Heart left ventricle (tissue), 16 donors: Measurements from ENCODE around the gene KCNMA1. TPM values are rescaled to one million over a fixed set of nuclear protein-coding genes. Genes with fewer than 3 reads are reported as not detected.

Source experiments
- ATAC-seq, 4 donors: fragments of 200-7000 bp; cut with Tn5 transposase; one replicate each; pipeline ENCODE4 v1.9.1; 2020 to 2022; ENCODE audit warnings: moderate library complexity in 4 of 4, mild to moderate bottlenecking in 3 of 4, moderate number of reproducible peaks in 1 of 4
- DNase-seq, 5 donors: peaks; one replicate each; pipeline ENCODE4 v3.0.0-alpha.2; 2020
- H3K27ac ChIP-seq, 12 donors: fragments of 200-600 bp; sonication (generic) in 4 of 12; one replicate each; pipeline versions ENCODE4 v1.5.0 to v1.8.0; 2016 to 2022; ENCODE audit warnings: mild to moderate bottlenecking in 2 of 12
- H3K27me3 ChIP-seq, 9 donors: fragments of 200-600 bp; sonication (generic) in 2 of 9; one replicate each; pipeline versions ENCODE4 v1.5.1 to v1.8.0; 2016 to 2022; ENCODE audit warnings: mild to moderate bottlenecking in 3 of 9
- H3K36me3 ChIP-seq, 9 donors: fragments of 200-600 bp; sonication (generic) in 2 of 9; one replicate each; pipeline versions ENCODE4 v1.5.0 to v1.8.0; 2018 to 2022; ENCODE audit warnings: mild to moderate bottlenecking in 2 of 9
- H3K4me1 ChIP-seq, 12 donors: fragments of 200-600 bp; sonication (generic) in 4 of 12; one replicate each; pipeline versions ENCODE4 v1.5.0 to v1.8.0; 2016 to 2022; ENCODE audit warnings: mild to moderate bottlenecking in 3 of 12
- H3K4me3 ChIP-seq, 12 donors: fragments of 200-600 bp; sonication (generic) in 4 of 12; one replicate each; pipeline versions ENCODE4 v1.5.0 to v1.8.0; 2017 to 2022; ENCODE audit warnings: mild to moderate bottlenecking in 9 of 12, moderate library complexity in 4 of 12
- H3K9me3 ChIP-seq, 12 donors: fragments of 200-600 bp; sonication (generic) in 4 of 12; one replicate each; pipeline versions ENCODE4 v1.5.0 to v1.8.0; 2016 to 2022; ENCODE audit warnings: mild to moderate bottlenecking in 1 of 12
- CTCF ChIP-seq, 12 donors: fragments of 200-600 bp; sonication (generic) in 4 of 12; IDR thresholded peaks; one replicate each; pipeline versions ENCODE4 v1.5.0 to v1.8.0; 2018 to 2022; ENCODE audit warnings: antibody characterized with exemption in 12 of 12, mild to moderate bottlenecking in 5 of 12
- POLR2A ChIP-seq, 2 donors: fragments of 450-650 bp; IDR thresholded peaks; one replicate each; pipeline ENCODE4 v1.6.1; 2017; ENCODE audit warnings: antibody characterized with exemption in 2 of 2, mild to moderate bottlenecking in 2 of 2, moderate library complexity in 2 of 2
- WGBS, 4 donors: extraction: QIAGEN DNeasy Blood & Tissue Kit in 2 of 4; methylation state at CpG; one replicate each; pipeline versions ENCODE4 v1.1.5 to v1.1.7; 2013 to 2018; 5-methylcytosine and 5-hydroxymethylcytosine counted together
- intact Hi-C, 10 donors: fragments of 100-400 bp; cut with DNase I; formaldehyde crosslinking; loops; one replicate each; pipeline versions ENCODE4 v1.11.1 to v1.14.2; 2022
- polyA plus RNA-seq, 2 donors: library from polyadenylated mRNA; stranded (reverse); fragments of 200-250 nt; gene quantifications; one replicate each; pipeline ENCODE4 v1.2.3, GENCODE V29; 2013
- total RNA-seq, 9 donors: library from RNA; depleted of rRNA in 2 of 9; stranded (reverse); fragments of >200 nt in 2 of 9; fragmentation: NEBNext Ultra II Directional in 3 of 9; extraction: Animal tissue kit (Norgen Biotek cat#: 25700) in 3 of 9; gene quantifications; one replicate each; pipeline versions ENCODE4 v1.1.0 to v1.2.4, GENCODE V29; 2016 to 2023
- donor health status: ischemic (EF 13 %, LVEDD 7.1; RV severe dilation, severe dysfunction).
- donor health status: healthy with polysubstance abuse.
- donor health status: DM: no; HTN: yes; CAD: no.
- donor health status: DM: no; HTN: no; CAD: no.
- donor health status: ischemic (EF 25% LVEDD 6.9; RV normal size, moderate dysfunction).
- donor health status: ischemic (EF 25% LVEDD 5.7; RV mildly dilated, moderate dysfunction).
- donor health status: healthy.
- donor health status: DM: yes; HTN: yes; CAD: no.
- donor health status: ischemic (EF 35%, LVEDD 5.7; RV mildly dilated, moderate dysfunction).
- donor health status: nonischemic (EF 11% LVEDD 7.7; RV severe dilation, severe dysfunction).
- donor health status: DM: yes; HTN: yes; CAD: no.
- donor health status: PGD.
- donor health status: ischemic (EF 29% LVEDD 5.4; RV normal size, mild dysfunction).
- donor health status: nonischemic (EF 23%, LVEDD 6.1; RV moderate dilation, normal function).

The KCNMA1 gene
- total and polyA plus RNA-seq, 11 donors = 0.39 to 8.7 (median 1.7) TPM

- intact Hi-C loops = no loop called here
- Histone ChIP-seq H3K4me3 (no peak overlapping the region), H3K36me3 (no peaks in the 10 kb centered on the region), H3K9me3 (no peaks in the 10 kb centered on the region), H3K4me1 (peaks cover 0 to 9% (median 2%) of the 10 kb centered on the region in 12 donors), H3K27ac (peak overlapping the region in 1 of 12 donors; percentile 71), H3K27me3 (peaks cover 0 to 28% (median 0%) of the 10 kb centered on the region in 9 donors)
- DNase-seq = no peak
- ATAC-seq = no peak
- WGBS, 4 donors = 39 to 59% (median 43%) methylated on average over 6 of the region's 6 CpGs
- TF ChIP-seq POLR2A (IDR thresholded peaks at IDR 0.05) = no peak
- TF ChIP-seq CTCF (IDR thresholded peaks at IDR 0.05) = no peak
Measured at GRCh38 chr10:77290528-77291155, 347.0 kb downstream of the KCNMA1 start.

GRCh38 chr10:77289790-77290189 is 347.8 kb downstream of the KCNMA1 start:
- Histone ChIP-seq H3K36me3 (no peaks in the 10 kb centered on the region), H3K4me3 (no peak overlapping the region), H3K4me1 (peaks cover 0 to 9% (median 2%) of the 10 kb centered on the region in 12 donors), H3K27ac (peak overlapping the region in 1 of 12 donors; percentile 71), H3K27me3 (peaks cover 0 to 31% (median 2%) of the 10 kb centered on the region in 9 donors), H3K9me3 (no peaks in the 10 kb centered on the region)
- DNase-seq (no peak), ATAC-seq (no peak)
- intact Hi-C loops = no loop called here
- TF ChIP-seq CTCF (IDR thresholded peaks at IDR 0.05) (no peak), POLR2A (IDR thresholded peaks at IDR 0.05) (no peak)
- 59 to 81% (median 62%) methylated on average over 5 of the region's 5 CpGs for WGBS, 4 donors

- intact Hi-C loops = no loop called here
- TF ChIP-seq CTCF (IDR thresholded peaks at IDR 0.05) (no peak), POLR2A (IDR thresholded peaks at IDR 0.05) (no peak)
Measured at GRCh38 chr10:77289027-77289501, 348.5 kb downstream of the KCNMA1 start.

GRCh38 chr10:77287647-77288120 is 349.9 kb downstream of the KCNMA1 start:
- Histone ChIP-seq H3K27ac (peak overlapping the region in 1 of 12 donors; percentile 71), H3K27me3 (peaks cover 0 to 48% (median 5%) of the 10 kb centered on the region in 9 donors), H3K36me3 (no peaks in the 10 kb centered on the region), H3K9me3 (no peaks in the 10 kb centered on the region), H3K4me1 (peaks cover 0 to 9% (median 2%) of the 10 kb centered on the region in 12 donors), H3K4me3 (no peak overlapping the region)
- intact Hi-C loops = no loop called here
- TF ChIP-seq CTCF (IDR thresholded peaks at IDR 0.05) (no peak), POLR2A (IDR thresholded peaks at IDR 0.05) (no peak)
- peak in 3 of 5 donors; percentile 15 to 42 (median 40) for DNase-seq
- WGBS, 4 donors = 22 to 42% (median 33%) methylated on average over 2 of the region's 2 CpGs
- ATAC-seq = peak; percentile 74 to 98 (median 96)

More at GRCh38 chr10:77289027-77289501, 348.5 kb downstream of the KCNMA1 start:
- no peak for DNase-seq
- Histone ChIP-seq H3K27me3 (peaks cover 0 to 36% (median 3%) of the 10 kb centered on the region in 9 donors), H3K4me1 (peaks cover 0 to 9% (median 2%) of the 10 kb centered on the region in 12 donors), H3K9me3 (no peaks in the 10 kb centered on the region), H3K4me3 (no peak overlapping the region), H3K27ac (peak overlapping the region in 1 of 12 donors; percentile 71), H3K36me3 (no peaks in the 10 kb centered on the region)
- WGBS, 4 donors = 57 to 81% (median 59%) methylated on average over 3 of the region's 3 CpGs
- no peak for ATAC-seq
